Mammary epithelial cell (primary cell): ENCODE measurements around the gene WDR43.

ENCODE experiments used
- EZH2 ChIP-seq: IDR thresholded peaks from 2 replicates; pipeline ENCODE4 v1.6.1; 2012; ENCODE audit warnings: low read length, inconsistent platforms, borderline replicate concordance
- TF ChIP-seq, protein P1 (sequence below), 2 donors: IDR thresholded peaks in 1 of 2; conservative IDR thresholded peaks in 1 of 2; 2 replicates each; pipeline ENCODE4 v1.5.1; 2011 to 2012; ENCODE audit warnings: inconsistent platforms in 2 of 2, low read length in 2 of 2, mild to moderate bottlenecking in 2 of 2, control low read depth in 1 of 2, low read depth in 1 of 2; ENCODE audit not compliant: insufficient read depth in 1 of 2; ENCODE audit errors: extremely low read depth in 1 of 2

DNA sequence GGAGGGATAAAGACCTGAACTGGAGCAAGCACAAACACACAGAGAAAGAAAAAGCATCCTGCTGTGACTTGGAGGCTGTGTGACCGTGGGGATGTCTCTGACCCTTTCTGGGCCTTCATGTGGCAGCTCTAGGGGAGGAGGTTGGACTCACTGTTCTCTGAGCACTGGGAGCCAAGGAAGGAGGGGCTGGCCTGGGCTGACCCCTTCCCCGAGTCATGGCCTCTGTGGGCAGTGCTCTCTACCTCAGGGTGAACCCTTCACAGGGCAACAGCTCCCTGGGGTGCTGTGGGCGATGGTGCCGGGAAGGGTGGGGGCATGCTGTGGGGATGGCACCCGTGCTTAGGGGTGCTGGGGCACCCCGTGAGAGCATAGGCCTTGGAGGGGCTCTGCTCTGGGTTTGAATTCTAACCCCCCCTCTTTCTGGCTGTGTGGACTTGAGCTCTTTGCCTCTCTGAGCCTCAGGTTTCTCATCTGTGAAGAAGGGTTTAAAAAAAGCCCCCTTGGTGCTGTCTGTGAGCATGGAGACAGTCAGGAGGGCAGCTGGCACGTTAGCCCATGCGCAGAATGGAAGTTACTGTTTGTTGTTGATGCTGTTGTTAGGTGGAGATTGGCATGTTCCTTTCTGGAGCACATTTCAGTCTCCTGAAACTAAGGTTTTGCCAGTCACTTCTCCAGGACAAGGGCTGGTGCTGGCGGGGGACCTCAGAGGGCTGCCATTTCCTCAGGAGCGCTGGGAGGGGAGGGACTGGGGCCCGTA is 87.3 kb downstream of the WDR43 start:
- TF ChIP-seq, protein P1, sequence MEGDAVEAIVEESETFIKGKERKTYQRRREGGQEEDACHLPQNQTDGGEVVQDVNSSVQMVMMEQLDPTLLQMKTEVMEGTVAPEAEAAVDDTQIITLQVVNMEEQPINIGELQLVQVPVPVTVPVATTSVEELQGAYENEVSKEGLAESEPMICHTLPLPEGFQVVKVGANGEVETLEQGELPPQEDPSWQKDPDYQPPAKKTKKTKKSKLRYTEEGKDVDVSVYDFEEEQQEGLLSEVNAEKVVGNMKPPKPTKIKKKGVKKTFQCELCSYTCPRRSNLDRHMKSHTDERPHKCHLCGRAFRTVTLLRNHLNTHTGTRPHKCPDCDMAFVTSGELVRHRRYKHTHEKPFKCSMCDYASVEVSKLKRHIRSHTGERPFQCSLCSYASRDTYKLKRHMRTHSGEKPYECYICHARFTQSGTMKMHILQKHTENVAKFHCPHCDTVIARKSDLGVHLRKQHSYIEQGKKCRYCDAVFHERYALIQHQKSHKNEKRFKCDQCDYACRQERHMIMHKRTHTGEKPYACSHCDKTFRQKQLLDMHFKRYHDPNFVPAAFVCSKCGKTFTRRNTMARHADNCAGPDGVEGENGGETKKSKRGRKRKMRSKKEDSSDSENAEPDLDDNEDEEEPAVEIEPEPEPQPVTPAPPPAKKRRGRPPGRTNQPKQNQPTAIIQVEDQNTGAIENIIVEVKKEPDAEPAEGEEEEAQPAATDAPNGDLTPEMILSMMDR (conservative IDR thresholded peaks at IDR 0.05 in 1 of 2, IDR thresholded peaks at IDR 0.05 in 1 of 2; ENCODE audit: extremely low read depth in 1 of 2, insufficient read depth in 1 of 2, low read depth in 1 of 2, low read length in 2 of 2), result no peak
- TF ChIP-seq EZH2, result no peak
